K562 (cell line): ENCODE results near the gene HIVEP1.

Experiments
- HOMEZ ChIP-seq: fragments of 250-450 bp; sonication (Bioruptor Pico); IDR thresholded peaks from 2 replicates; pipeline ENCODE4 v1.4.0; 2020; ENCODE audit warnings: mild to moderate bottlenecking, moderate library complexity
- MYNN ChIP-seq, 2 experiments: sonication (generic); formaldehyde crosslinking in 1 of 2; IDR thresholded peaks; 2 replicates each; pipeline versions ENCODE4 v1.5.0 to v1.6.1; 2016 to 2020; ENCODE audit warnings: antibody characterized with exemption in 1 of 2, missing genetic modification reagents in 1 of 2
- POLR2A ChIP-seq: fragments of 450-650 bp; conservative IDR thresholded peaks from 2 replicates; pipeline ENCODE4 v1.6.1; 2016
- ZBTB49 ChIP-seq: sonication (generic); formaldehyde crosslinking; IDR thresholded peaks from 2 replicates; pipeline ENCODE4 v1.8.0; 2022; ENCODE audit warnings: missing genetic modification reagents, mild to moderate bottlenecking, borderline replicate concordance
- ZNF175 ChIP-seq: fragments of 200-800 bp; sonication (Bioruptor generic); IDR thresholded peaks from 2 replicates; pipeline ENCODE4 v1.6.1; 2016; ENCODE audit warnings: low read depth, mild to moderate bottlenecking, missing genetic modification characterization, missing compliant biosample characterization
- ZSCAN29 ChIP-seq: fragments of 450-650 bp; IDR thresholded peaks from 2 replicates; pipeline ENCODE4 v1.6.1; 2017

- TF ChIP-seq ZBTB49 (CRISPR knock-in tag) (no peak), POLR2A (no peak), MYNN (IDR thresholded peaks at IDR 0.05) (no peak), MYNN (CRISPR knock-in tag; IDR thresholded peaks at IDR 0.05) (no peak), HOMEZ (no peak), ZNF175 (CRISPR knock-in tag) (no peak), ZSCAN29 (no peak)
Observed at GRCh38 chr6:12200761-12201160, 188.6 kb downstream of the HIVEP1 start.
